NOMO-1 treated with dmso at 0.1 percent for 144 hours (cell line): ENCODE measurements around the gene ITGA1.
"Not testable (repeated sequence)": the region's sequence is repeated elsewhere in the genome, so short reads cannot be mapped to it uniquely, and the experiment has no call there.

Source experiments
- DNase-seq: peaks from one replicate; lab custom pipeline; 2025; ENCODE audit not compliant: unreplicated experiment; lab: John Stamatoyannopoulos, UW

The ITGA1 gene

DNA sequence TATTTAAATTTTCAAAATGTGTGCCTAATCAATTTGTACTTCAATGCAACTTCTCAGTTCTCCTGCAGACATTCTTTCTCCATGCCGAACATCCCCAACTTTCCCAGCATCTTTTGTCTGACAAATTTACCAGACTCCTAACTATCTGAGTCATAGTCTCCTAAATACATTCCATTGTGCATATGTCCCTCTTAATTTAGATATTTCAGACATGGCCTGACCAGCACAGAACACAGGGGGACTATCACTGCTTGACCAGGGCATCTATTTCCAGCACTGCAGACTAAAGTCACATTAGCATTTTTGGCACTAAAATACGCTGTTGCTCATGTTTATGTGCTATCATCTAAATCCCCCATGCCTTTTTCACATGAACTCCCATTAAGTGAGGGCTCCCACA is 71.9 kb downstream of the ITGA1 start:
- no peak for DNase-seq

DNA sequence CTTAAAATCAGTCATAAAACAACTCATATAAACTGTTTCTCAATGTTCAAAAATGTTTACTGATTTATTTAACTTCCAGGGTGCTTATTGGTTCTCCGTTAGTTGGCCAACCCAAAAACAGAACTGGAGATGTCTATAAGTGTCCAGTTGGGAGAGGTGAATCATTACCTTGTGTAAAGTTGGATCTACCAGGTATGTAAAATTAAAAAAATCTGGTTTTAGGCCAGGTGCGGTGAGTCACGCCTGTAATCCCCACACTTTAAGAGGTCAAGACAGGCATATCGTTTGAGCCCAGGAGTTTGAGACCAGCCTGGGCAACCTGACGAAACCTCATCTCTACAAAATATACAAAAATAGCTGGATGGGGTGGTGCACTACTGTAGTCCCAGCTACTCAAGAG is 73.7 kb downstream of the ITGA1 start:
- DNase-seq = no peak

DNA sequence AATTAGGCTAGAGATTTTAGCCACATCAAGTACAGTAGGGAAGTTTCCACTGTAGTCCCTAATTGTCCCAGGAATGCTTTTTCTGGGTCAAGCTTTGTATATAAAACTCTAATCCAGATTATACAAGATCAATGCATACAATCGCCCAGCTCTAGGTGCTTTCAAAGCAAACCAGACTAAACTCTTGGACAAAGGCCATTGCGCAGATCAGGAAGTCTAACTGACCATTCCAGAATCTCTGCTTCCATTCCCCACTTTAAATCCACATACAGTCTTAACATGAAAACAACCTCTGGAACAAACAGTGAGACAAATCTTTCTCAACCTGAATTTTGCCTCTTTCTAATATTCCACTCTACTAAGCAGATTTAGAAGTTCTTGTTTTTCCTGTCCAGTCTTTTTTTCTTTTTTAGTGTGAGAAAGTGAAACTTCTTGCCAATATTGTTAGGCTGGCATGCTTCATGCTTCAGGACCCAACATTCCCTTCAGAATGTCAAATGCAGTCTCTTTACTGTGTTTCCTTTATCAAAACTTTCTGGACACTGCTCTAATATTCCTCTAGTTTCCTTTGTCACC is 76.1 kb downstream of the ITGA1 start:
- no peak for DNase-seq

DNA sequence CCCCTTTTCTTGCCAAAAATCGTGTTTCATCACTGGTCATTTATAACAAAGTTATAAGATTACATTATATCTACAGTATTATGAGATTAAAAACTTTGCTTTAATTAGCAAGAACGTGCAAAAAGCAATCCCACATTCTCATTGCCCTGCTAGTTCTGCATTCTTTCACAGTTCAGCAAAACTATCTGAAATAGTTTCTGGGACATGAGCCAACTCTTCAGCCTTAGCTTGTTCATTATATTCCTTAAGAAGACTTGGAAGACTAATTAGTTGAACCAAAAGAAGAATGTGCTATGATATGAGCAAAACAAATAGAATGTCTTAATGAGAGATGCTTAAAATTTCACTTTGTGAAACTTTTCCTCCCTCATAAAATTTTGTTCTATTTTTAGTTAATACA is 76.7 kb downstream of the ITGA1 start:
- DNase-seq = no peak

DNA sequence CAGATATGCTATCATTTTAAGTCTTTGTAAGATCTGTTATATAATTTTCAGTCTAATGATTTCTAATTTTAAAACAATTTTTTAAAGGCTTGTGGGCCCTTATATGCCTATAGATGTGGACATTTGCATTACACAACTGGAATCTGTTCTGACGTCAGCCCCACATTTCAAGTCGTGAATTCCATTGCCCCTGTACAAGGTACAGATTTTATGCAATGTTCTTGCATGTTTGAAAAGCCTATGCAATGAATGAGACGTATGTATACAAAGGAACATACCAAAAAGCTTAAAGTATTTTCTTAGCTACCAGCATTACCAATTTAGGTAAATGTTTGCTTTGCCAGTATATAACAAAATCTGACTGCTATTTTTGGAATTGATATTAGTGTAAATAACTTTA is 77.2 kb downstream of the ITGA1 start:
- no peak for DNase-seq

DNA sequence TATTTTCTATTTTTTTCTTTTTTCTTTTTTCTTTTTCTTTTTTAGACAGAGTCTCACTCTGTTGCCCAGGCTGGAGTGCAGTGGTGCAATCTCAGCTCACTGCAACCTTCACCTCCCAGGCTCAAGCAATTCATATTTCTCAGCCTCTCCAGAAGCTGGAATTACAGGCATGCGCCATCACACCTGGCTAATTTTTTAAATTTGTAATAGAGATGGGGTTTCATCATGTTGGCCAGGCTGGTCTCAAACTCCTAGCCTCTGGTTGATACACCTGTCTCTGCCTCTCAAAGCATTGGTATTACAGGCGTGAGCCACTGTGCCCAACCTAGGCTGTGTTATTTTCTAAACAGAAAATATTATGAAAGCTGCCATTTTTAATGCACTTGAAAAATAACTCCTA is 78.3 kb downstream of the ITGA1 start:
- DNase-seq = not testable (repeated sequence)

DNA sequence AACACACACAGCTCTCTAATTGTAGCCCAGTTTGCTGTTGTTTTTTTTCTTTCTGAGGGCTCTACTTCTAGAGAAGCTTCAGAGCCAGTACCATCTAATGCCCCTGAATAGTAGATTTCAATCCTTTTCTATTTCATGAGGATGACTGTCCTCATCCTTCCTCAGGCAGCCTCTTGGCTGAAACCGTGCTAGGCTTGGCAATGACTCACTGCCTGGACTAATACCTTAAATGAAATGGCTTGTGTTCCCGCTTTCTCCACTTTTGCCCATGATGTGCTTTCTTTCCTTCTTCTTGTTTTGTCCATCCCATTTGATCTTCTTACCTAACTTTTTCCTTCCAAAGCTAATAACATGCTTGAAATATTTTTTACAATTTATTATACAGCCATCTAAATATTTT is 80.1 kb downstream of the ITGA1 start:
- no peak for DNase-seq

DNA sequence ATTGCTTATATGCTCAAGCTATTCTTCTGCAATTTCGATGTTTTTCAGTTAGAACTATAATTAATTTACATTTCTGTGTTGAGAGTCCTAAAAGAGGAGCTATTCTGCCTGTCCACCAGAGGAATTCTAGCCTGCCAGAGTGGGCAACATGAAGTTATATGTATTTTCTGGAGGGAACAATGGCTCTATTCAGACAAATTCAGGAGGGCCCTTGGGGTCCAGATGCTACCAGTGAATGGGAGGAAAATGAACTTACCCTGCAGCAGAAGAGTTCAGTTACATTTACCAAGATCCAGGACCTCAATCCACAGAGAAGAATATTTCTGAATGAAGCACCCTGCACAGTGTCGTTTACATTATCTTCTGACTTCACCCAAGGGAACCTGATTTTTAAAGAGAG is 80.7 kb downstream of the ITGA1 start:
- no peak for DNase-seq

DNA sequence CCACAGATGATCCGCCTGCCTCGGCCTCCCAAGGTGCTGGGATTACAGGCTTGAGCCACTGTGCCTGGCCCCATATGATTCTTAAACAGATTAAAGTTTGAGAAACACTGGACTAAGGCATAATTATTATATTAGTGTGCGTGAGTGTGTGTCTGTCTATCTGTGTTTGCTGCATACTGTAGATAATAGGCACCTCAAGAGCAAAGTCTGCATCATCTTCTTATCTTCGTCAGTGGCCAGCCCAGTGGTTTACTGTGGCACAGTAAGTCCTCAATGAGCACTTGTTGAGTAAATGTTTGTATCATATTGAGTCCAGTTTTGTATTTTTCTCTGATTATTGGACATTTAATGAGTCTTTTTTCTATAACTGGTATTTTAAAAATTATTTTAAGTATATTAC is 81.7 kb downstream of the ITGA1 start:
- DNase-seq = no peak

DNA sequence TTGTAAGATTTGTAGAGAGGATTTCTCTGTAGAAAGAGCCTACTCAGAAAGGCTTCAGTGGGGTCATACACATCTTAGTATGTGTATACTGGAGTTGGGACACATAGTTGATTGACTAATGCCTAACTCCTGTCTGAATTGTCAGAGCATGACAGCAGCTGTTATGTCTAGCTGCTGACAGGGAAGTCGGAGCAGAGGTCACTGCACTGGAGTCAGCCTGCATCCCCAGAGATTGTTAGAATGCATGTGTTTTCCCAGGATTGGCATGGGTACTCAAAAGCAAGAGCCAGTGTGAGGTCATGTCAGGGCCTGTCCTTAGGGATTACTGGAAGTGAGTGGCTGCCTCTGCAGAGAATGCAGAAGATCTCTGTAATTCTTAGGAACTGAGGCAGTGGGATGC is 82.7 kb downstream of the ITGA1 start:
- no peak for DNase-seq

DNA sequence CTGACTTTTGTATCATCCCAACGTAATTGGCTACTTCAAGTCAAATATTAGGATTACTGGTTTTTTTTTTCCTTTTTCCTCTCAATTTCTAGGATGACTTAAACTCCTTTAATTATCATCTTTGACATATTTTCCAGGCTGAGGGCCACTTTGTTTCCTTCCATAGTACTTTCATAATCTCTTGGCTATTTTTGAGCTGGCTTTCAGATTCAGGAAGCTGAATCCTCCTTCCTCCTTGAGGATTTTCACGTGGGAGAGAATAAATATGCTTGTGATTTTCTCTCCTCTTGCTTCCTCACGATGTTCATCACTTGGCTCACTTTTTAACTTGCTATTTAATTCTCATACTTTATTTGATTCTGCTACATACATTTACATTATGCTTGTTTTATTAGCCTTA is 88.1 kb downstream of the ITGA1 start:
- DNase-seq = no peak

DNA sequence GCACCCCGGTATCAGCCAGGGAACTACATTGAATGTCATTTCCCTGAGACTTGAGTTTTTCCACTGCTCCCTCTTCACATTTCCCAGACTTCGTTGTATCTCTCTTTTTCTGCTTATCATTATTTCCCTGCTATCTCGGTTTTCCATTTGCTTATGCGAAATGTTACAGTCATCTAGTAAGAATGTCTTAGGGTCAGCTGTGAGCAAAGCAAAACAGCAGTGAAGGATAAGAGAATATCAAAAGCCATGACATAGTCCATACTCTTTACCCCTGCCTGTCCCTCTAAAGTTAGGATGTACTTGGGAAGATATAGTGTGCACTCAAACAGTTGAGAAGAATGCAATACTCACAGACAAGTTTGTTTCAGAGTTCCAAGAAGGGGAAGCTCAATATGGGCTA is 88.7 kb downstream of the ITGA1 start:
- DNase-seq = no peak

DNA sequence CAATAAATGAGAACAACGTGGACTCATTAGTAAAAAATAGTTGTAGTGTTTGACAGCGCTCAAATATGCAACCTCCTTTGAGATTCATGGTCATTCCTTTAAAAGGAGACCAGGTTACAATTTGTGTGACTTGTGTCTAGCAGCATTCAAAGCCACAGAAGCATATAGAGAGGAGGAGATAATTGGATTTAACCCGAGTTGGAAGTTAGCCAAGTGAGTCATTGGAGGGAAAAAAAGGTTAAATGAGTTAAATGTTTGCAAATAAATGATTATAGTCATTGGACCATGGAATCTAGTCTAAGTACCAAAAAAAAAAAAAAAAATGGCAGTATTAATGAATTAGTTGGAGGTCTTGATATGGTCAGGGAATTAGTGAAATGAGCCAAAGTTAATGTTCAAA is 90.9 kb downstream of the ITGA1 start:
- no peak for DNase-seq

DNA sequence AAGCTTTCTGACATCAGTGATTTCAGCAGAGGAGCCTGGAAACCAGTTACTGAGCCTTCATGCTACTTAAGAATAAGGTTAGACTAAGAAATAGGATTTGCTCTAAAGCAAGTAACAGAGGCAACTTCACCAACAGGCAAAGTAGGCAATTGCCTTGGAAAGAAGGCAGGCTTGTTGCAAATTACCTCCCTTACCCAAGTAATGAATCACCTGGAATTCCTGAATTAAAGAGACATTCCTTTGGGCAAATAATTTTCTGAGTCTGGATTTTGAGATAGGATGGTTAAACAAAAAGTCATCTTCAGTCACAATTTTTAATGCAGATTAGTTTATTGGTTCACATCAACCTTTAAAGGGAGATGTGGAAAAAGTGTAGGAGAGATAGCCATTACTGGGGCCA is 92.8 kb downstream of the ITGA1 start:
- DNase-seq = no peak

DNA sequence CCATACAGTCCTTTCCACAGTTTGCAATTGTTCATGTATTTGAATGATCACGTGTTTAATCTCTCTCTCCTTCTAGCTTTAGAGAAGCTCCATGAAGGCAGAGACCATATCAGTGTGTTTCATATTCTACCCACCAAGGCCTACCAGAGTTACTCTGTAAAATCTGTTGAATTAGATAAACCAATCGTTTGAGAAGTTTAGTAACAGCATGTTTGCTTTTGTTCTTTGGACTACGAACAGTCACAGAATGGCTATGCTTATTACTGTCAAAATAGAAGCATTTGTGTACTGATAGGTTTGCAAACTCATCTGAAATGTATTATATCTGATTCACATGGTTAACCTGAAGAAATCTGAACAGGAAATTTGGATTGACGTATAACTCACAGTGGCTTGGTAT is 93.8 kb downstream of the ITGA1 start:
- DNase-seq = no peak

DNA sequence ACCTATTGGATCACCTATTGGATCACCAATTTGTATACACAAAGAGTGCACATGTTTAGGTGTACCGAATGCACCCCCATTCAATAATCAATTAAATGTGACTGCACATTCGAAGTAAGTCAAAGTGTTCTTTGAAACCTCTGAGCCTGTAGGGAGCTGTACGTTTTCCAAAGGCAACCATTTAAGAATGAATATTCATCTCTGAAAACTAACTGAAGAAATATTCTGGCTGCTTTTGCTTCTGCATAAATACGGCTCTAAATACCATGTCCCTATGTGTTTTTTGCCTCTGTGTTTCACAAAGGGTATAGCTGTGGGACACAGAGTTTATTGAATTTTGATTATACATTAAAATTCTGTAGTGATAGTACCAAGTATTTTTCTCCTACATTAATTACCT is 95.4 kb downstream of the ITGA1 start:
- no peak for DNase-seq

DNA sequence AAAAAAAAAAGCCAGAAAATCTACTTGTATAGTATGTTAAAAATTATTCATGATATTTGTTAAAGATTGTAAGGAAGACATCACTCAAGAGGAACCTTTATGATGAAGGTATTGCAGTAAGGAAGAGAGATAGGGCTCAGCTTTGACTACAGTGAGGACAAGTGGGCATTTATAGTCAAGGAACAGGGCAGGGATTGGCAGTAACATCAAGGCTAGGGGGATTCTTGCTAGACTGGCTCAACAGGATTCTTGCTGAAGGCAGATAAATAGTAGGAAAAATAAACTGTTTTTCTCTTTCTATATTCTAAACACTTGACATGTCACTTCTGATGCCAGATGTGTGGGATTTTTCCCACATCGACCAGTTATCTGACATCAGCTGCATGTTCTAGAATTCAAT is 96.7 kb downstream of the ITGA1 start:
- no peak for DNase-seq

DNA sequence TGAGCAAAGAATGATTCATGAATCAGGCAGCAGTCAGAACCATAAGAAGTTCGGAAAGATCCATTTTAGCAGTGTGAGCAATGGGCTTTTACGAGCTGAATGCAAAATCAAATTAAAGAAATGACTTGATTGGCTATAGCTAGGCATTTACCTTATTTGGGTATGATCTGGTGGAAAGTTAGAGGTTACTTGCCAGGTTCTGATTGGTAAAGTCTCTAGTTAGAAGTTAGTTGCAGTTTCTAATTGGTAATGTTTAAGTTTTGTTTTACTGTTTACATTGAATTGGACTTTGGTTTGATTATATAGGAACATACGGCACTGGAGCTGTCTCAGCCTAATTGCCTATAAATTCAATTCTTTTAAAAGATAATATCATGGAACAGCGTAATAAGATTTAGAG is 97.9 kb downstream of the ITGA1 start:
- no peak for DNase-seq

DNA sequence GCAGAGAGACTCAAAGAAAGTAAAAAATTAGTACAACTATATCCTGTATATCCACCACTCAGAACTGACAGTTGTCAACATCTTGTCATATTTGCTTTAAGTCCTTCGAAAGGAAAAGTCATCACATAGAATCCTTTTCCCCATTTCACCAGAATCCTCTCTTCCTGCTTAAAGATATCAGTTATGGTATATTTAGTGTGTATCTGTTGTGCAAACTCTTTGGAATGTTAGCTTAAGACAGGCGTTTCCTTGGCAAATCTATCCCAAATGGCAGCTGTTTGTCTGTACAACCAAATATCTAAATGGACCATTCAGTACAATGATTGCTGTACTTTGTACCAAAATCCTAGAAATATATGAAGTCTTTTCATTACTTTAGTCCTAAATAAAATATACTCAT is 98.5 kb downstream of the ITGA1 start:
- DNase-seq = no peak

DNA sequence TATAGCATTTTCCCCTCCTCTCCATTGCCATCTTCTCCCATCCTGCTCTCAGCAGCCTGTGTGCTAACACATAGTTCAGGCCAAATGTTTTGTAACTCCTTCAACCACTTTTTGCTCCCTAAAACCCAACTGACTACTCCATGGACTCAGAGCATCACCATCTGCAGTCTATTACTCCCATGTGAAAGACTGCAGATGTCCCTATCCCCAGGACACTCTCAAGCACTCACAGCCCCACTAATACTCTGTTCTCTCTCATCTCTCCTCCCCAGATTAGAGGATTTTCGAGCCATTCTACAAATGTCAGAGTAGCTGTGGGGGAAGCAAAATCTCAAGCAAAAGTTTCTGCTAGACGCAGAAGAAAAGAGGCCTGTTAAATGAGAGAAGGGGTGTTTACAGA is 99.3 kb downstream of the ITGA1 start:
- no peak for DNase-seq

DNA sequence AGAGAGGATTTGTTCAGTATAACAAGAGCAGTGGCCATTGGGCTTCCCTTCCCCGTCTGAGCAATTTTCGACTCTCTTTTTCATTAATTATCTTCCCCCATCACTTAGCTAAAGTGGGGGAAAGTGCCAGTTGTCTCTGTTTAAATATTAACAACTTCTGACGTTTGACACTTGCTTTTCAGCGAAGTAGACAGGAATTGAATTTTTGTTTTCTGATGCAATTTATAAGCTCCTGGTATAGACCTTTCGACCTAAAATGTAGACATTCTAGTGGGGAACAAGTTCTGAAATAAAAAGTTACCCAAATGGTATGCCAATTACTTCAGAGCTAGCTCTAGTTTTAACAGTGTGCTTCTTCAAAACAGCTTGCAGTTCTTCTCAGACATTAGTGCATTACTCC is 100.6 kb downstream of the ITGA1 start:
- no peak for DNase-seq

DNA sequence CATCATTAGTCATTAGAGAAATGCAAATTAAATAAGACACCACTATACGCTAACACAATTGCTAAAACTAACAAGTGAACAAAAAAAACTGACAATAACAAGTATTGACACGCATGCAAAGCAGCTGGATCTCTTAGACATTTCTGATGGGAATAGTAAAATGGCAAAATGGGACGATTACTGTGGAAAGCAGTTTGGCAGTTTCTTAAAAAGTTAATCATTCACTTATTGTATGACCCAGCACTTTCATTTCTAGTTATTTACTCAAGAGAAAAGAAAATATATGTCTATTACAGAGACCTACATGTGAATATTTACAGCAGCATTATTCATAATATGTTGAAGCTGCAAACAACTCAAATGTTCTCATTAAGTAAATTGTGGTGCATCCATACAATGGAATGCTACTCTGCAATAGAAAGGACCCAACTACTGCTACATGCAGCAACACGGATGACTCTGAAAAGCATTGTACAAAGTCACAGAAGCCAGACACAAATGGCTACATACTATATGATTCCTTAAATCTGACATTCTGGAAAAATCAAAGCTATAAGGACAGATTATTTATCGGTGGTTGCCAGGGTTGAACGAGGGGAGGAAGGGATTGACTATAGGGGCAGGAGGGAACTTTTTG is 104.6 kb downstream of the ITGA1 start:
- DNase-seq = no peak

DNA sequence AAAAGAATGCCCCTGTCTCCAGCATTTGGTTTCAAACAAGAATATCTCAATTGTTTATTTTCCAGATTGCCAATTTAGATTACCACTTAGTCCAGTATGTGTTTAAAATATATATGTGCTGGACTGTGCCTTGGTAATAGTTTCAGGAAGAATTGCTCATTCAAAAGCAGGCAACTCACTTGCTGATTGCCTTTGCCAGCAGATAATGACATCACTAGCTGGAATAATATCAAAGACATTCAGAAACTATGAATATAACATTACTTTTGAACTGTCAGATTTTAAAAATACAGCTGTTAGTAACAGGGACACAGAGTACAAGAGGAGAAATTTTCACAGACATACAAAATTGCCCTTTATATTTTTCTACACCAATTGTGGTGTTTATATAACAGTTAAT is 105.4 kb downstream of the ITGA1 start:
- no peak for DNase-seq
